GM13977 (cell line): ENCODE results near the gene HBB.

Source experiments
- DNase-seq: peaks from one replicate; pipeline ENCODE4 v3.0.0; 2012; ENCODE audit warnings: low spot score
- in situ Hi-C: fragments of 300-500 bp; cut with MboI; formaldehyde crosslinking; loops from one replicate; pipeline ENCODE4 v1.12.0; 2022; ENCODE audit warnings: low sequenced_read_pairs, low pct_unique_long_range_greater_than_20kb, mixed read lengths, inconsistent platforms; ENCODE audit not compliant: unreplicated experiment
- TF ChIP-seq, protein P1 (sequence below): IDR thresholded peaks from 2 replicates; pipeline ENCODE4 v1.5.1; 2012; ENCODE audit warnings: mild to moderate bottlenecking, control low read depth; ENCODE audit not compliant: insufficient read depth; ENCODE audit errors: extremely low read depth, missing control alignments

HBB gene

GRCh38 chr11:5204787-5205186, 22.1 kb downstream of the HBB start:
- peak; percentile 38 for DNase-seq
- in situ Hi-C loops = loop anchor here (10.0 kb wide), 1 partner anchor 170 kb away; no protein-coding TSS in a partner anchor

GRCh38 chr11:5203366-5203765, 23.5 kb downstream of the HBB start:
- no peak for DNase-seq
- in situ Hi-C loops = loop anchor here (10.0 kb wide), 1 partner anchor 171 kb away; no protein-coding TSS in a partner anchor
- TF ChIP-seq, protein P1, sequence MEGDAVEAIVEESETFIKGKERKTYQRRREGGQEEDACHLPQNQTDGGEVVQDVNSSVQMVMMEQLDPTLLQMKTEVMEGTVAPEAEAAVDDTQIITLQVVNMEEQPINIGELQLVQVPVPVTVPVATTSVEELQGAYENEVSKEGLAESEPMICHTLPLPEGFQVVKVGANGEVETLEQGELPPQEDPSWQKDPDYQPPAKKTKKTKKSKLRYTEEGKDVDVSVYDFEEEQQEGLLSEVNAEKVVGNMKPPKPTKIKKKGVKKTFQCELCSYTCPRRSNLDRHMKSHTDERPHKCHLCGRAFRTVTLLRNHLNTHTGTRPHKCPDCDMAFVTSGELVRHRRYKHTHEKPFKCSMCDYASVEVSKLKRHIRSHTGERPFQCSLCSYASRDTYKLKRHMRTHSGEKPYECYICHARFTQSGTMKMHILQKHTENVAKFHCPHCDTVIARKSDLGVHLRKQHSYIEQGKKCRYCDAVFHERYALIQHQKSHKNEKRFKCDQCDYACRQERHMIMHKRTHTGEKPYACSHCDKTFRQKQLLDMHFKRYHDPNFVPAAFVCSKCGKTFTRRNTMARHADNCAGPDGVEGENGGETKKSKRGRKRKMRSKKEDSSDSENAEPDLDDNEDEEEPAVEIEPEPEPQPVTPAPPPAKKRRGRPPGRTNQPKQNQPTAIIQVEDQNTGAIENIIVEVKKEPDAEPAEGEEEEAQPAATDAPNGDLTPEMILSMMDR = no peak

More at GRCh38 chr11:5204787-5205186, 22.1 kb downstream of the HBB start:
- TF ChIP-seq, protein P1 = peak; percentile 54

GRCh38 chr11:5200582-5200981, 26.3 kb downstream of the HBB start, which contains the start of gene OR51V1:
OR51V1 (minus strand) TSS chr11:5200682; CDS start chr11:5200682, 0 bp downstream.
- TF ChIP-seq, protein P1 = no peak
- in situ Hi-C loops = loop anchor here (10.0 kb wide), 1 partner anchor 174 kb away; no protein-coding TSS in a partner anchor
- no peak for DNase-seq

GRCh38 chr11:5198285-5198684, 28.6 kb downstream of the HBB start:
- in situ Hi-C loops = no loop called here
- TF ChIP-seq, protein P1 = no peak
- no peak for DNase-seq

- TF ChIP-seq, protein P1 = no peak
Measured at GRCh38 chr11:5197536-5197935, 29.3 kb downstream of the HBB start.

GRCh38 chr11:5196731-5197130, 30.1 kb downstream of the HBB start:
- TF ChIP-seq, protein P1 = no peak
- in situ Hi-C loops = no loop called here
- DNase-seq = no peak

More at GRCh38 chr11:5197536-5197935, 29.3 kb downstream of the HBB start:
- in situ Hi-C loops = no loop called here
- DNase-seq = no peak
